ENCODE data around the gene NACC1.

NACC1 gene

GRCh38 chr19:13117772-13118423 lies at the start of gene NACC1:
Gene NACC1, plus strand, starts transcription at chr19:13118264. Its CDS starts 16,944 bp downstream, at chr19:13135208.
- peak; percentile 72 for DNase-seq

- no peak for DNase-seq
Observed at GRCh38 chr19:13069415-13070359, 48.4 kb upstream of the NACC1 start.

- DNase-seq: no peak
Observed at GRCh38 chr19:13070425-13071140, 47.5 kb upstream of the NACC1 start.

- no peak for DNase-seq
Observed at GRCh38 chr19:13071444-13072187, 46.4 kb upstream of the NACC1 start.

GRCh38 chr19:13072188-13072908 lies 45.7 kb upstream of the NACC1 start:
- no peak for DNase-seq

GRCh38 chr19:13073263-13073662 lies 44.8 kb upstream of the NACC1 start:
- no peak for DNase-seq

- DNase-seq: no peak
Observed at GRCh38 chr19:13074378-13074777, 43.7 kb upstream of the NACC1 start.

- DNase-seq: no peak
Observed at GRCh38 chr19:13076320-13076719, 41.7 kb upstream of the NACC1 start.

- no peak for DNase-seq
Observed at GRCh38 chr19:13076787-13077186, 41.3 kb upstream of the NACC1 start.

GRCh38 chr19:13077240-13077639 lies 40.8 kb upstream of the NACC1 start:
- DNase-seq: peak; percentile 26

GRCh38 chr19:13078381-13078780 lies 39.7 kb upstream of the NACC1 start:
- no peak for DNase-seq

GRCh38 chr19:13078897-13079541 lies 39.0 kb upstream of the NACC1 start:
- DNase-seq: peak; percentile 62

- DNase-seq: no peak
Observed at GRCh38 chr19:13079542-13079986, 38.5 kb upstream of the NACC1 start.

GRCh38 chr19:13082192-13083007 lies 35.7 kb upstream of the NACC1 start:
- DNase-seq: no peak

GRCh38 chr19:13083008-13083404 lies 35.1 kb upstream of the NACC1 start:
- no peak for DNase-seq

- DNase-seq: no peak
Observed at GRCh38 chr19:13083627-13084026, 34.4 kb upstream of the NACC1 start.

GRCh38 chr19:13085666-13086065 lies 32.4 kb upstream of the NACC1 start:
- DNase-seq: no peak

- no peak for DNase-seq
Observed at GRCh38 chr19:13086341-13086740, 31.7 kb upstream of the NACC1 start.

GRCh38 chr19:13087295-13087694 lies 30.8 kb upstream of the NACC1 start:
- no peak for DNase-seq

GRCh38 chr19:13087795-13088537 lies 30.1 kb upstream of the NACC1 start:
- no peak for DNase-seq
